DOHH2 (cell line): ENCODE data around the gene SLC16A6.
"Not testable (repeated sequence)": the region's sequence is repeated elsewhere in the genome, so short reads cannot be mapped to it uniquely, and the experiment has no call there.

Experiments used
- CTCF ChIP-seq: fragments of 200-600 bp; sonication (generic); IDR thresholded peaks from one replicate; pipeline ENCODE4 v1.5.1; 2014; ENCODE audit warnings: antibody characterized with exemption, mild to moderate bottlenecking, low read depth, low read length; ENCODE audit not compliant: poor library complexity, severe bottlenecking
- EZH2phosphoT487 ChIP-seq: fragments of 200-600 bp; sonication (generic); IDR thresholded peaks from 2 replicates; pipeline ENCODE4 v1.6.1; 2017; ENCODE audit warnings: borderline replicate concordance, mild to moderate bottlenecking, antibody characterized with exemption, low read length, moderate library complexity, mixed read lengths

- TF ChIP-seq CTCF, EZH2phosphoT487: not testable (repeated sequence)
These were observed 37.5 kb downstream of the SLC16A6 start for GRCh38 chr17:68253426-68253825.
